Mammary epithelial cell (primary cell): ENCODE measurements around the gene GAK.

Experiments
- EZH2 ChIP-seq: IDR thresholded peaks from 2 replicates; pipeline ENCODE4 v1.6.1; 2012; ENCODE audit warnings: low read length, inconsistent platforms, borderline replicate concordance
- TF ChIP-seq, protein P1 (sequence below), 2 donors: IDR thresholded peaks in 1 of 2; conservative IDR thresholded peaks in 1 of 2; 2 replicates each; pipeline ENCODE4 v1.5.1; 2011 to 2012; ENCODE audit warnings: inconsistent platforms in 2 of 2, low read length in 2 of 2, mild to moderate bottlenecking in 2 of 2, control low read depth in 1 of 2, low read depth in 1 of 2; ENCODE audit not compliant: insufficient read depth in 1 of 2; ENCODE audit errors: extremely low read depth in 1 of 2

DNA sequence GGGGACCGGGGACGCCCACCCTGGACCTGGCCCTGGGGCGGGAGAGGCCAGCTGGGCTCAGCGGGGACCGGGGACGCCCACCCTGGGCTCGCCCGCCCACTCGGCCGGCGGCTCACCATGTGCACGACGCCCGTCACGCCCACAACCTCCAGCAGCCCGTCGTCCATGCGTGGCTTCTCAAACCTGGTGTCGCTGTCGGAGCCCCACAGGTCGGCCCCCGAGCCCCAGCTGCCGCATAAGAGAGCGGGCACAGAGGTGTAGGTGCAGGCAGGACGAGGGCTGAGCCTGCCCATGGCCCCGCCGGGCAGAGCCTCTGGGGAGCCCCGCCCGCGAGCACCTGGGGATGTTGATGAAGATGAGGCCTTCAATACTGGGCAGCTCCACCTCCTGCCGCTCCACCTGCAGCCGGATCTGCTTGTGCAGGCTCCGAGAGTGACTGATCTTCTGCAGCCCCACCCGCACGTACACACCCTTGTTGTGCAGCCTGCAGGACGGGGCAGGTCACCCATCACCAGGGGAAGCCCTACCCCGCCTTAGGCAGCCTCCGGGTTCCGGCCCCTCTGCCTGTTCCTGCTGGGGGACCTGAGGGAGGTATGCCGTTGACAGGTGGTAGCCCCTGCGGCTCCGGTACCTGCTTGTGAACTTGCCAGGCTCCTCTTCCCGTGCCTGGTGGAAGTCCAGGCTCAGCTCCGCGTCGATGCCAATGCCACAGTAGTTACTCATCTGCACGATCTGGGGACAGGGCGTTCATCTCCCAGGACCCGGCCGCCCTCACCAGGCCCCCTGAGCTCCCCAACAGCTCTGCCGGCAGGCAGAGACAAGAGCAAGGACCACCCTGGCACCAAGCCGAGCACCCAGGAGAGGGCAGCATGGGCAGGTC is 29.5 kb upstream of the GAK start:
- TF ChIP-seq EZH2: no peak
- TF ChIP-seq, protein P1, sequence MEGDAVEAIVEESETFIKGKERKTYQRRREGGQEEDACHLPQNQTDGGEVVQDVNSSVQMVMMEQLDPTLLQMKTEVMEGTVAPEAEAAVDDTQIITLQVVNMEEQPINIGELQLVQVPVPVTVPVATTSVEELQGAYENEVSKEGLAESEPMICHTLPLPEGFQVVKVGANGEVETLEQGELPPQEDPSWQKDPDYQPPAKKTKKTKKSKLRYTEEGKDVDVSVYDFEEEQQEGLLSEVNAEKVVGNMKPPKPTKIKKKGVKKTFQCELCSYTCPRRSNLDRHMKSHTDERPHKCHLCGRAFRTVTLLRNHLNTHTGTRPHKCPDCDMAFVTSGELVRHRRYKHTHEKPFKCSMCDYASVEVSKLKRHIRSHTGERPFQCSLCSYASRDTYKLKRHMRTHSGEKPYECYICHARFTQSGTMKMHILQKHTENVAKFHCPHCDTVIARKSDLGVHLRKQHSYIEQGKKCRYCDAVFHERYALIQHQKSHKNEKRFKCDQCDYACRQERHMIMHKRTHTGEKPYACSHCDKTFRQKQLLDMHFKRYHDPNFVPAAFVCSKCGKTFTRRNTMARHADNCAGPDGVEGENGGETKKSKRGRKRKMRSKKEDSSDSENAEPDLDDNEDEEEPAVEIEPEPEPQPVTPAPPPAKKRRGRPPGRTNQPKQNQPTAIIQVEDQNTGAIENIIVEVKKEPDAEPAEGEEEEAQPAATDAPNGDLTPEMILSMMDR (conservative IDR thresholded peaks at IDR 0.05 in 1 of 2, IDR thresholded peaks at IDR 0.05 in 1 of 2; ENCODE audit: extremely low read depth in 1 of 2, insufficient read depth in 1 of 2, low read depth in 1 of 2, low read length in 2 of 2): no peak
